IMR-90 (cell line): ENCODE measurements around the gene PPP2R1A. TPM values are rescaled to one million over a fixed set of nuclear protein-coding genes. Genes with fewer than 3 reads are reported as not detected.

Experiments
- ATAC-seq: fragments of 200-7000 bp; cut with Tn5 transposase; 2 replicates; pipeline ENCODE4 v1.9.1; 2020; ENCODE audit warnings: low read depth, mild to moderate bottlenecking, moderate library complexity
- BruUV-seq: library from RNA; stranded (reverse); fragments of 400-500 nt; replicated peaks from 2 replicates; lab custom pipeline; 2021; lab: Mats Ljungman, UMichigan
- CTCF ChIA-PET: fragments of 300-600 bp; formaldehyde crosslinking; extraction: SDS; loops from one replicate; lab custom pipeline; 2021; ENCODE audit warnings: antibody characterized with exemption; lab: Yijun Ruan, JAX
- POLR2A ChIA-PET: fragments of 300-600 bp; sonication (Branson Sonifier 250); formaldehyde crosslinking; loops from one replicate; lab custom pipeline; 2022; ENCODE audit warnings: antibody characterized with exemption; ENCODE audit not compliant: unreplicated experiment; lab: Charles Lee
- DNase-seq: peaks from one replicate; pipeline ENCODE4 v3.0.0; 2013
- H2AFZ ChIP-seq: replicated peaks from 2 replicates; pipeline ENCODE3; 2013; ENCODE audit warnings: low read length, mild to moderate bottlenecking; ENCODE audit not compliant: poor library complexity
- H2AK5ac ChIP-seq: 2 replicates; pipeline ENCODE4 v1.6.1; 2013; ENCODE audit warnings: low read depth, low read length, inconsistent platforms
- H2AK9ac ChIP-seq: replicated peaks from 2 replicates; pipeline ENCODE3; 2013; ENCODE audit warnings: mild to moderate bottlenecking, low read depth, low read length, moderate library complexity; ENCODE audit not compliant: poor library complexity
- H2BK120ac ChIP-seq: 2 replicates; pipeline ENCODE4 v1.6.1; 2013; ENCODE audit warnings: low read depth, low read length, inconsistent platforms
- H2BK15ac ChIP-seq: 3 replicates; pipeline ENCODE4 v1.6.1; 2013; ENCODE audit warnings: low read depth, low read length, inconsistent platforms
- H2BK20ac ChIP-seq: 2 replicates; pipeline ENCODE4 v1.6.1; 2013; ENCODE audit warnings: low read depth, mild to moderate bottlenecking, inconsistent platforms, low read length, moderate library complexity
- H2BK5ac ChIP-seq: 2 replicates; pipeline ENCODE4 v1.6.1; 2013; ENCODE audit warnings: mild to moderate bottlenecking, low read depth, low read length, inconsistent platforms; ENCODE audit not compliant: poor library complexity, severe bottlenecking
- H3K14ac ChIP-seq: replicated peaks from 2 replicates; pipeline ENCODE4 v1.6.1; 2013; ENCODE audit warnings: low read depth, low read length, inconsistent platforms
- H3K18ac ChIP-seq: 2 replicates; pipeline ENCODE4 v1.6.1; 2013; ENCODE audit warnings: low read depth, low read length, control low read depth
- H3K23ac ChIP-seq: 2 replicates; pipeline ENCODE4 v1.6.1; 2013; ENCODE audit warnings: low read depth, low read length, inconsistent platforms
- H3K27ac ChIP-seq: 2 replicates; pipeline ENCODE4 v1.5.1; 2013; ENCODE audit warnings: mild to moderate bottlenecking, control low read depth, low read length; ENCODE audit not compliant: insufficient read depth
- H3K27me3 ChIP-seq: 2 replicates; pipeline ENCODE4 v1.6.1; 2013; ENCODE audit warnings: low read length; ENCODE audit not compliant: control insufficient read depth, insufficient read depth
- H3K36me3 ChIP-seq: 2 replicates; pipeline ENCODE4 v1.6.1; 2013; ENCODE audit warnings: low read length, mixed read lengths; ENCODE audit not compliant: control insufficient read depth, insufficient read depth
- H3K4ac ChIP-seq: 2 replicates; pipeline ENCODE4 v1.6.1; 2013; ENCODE audit warnings: low read depth, low read length, inconsistent platforms
- H3K4me1 ChIP-seq: 2 replicates; pipeline ENCODE4 v1.6.1; 2013; ENCODE audit warnings: low read length, mixed read lengths; ENCODE audit not compliant: control insufficient read depth, insufficient read depth
- H3K4me2 ChIP-seq: 2 replicates; pipeline ENCODE4 v1.6.1; 2013; ENCODE audit warnings: low read depth, mild to moderate bottlenecking, control low read depth, low read length, moderate library complexity
- H3K4me3 ChIP-seq: 2 replicates; pipeline ENCODE4 v1.5.1; 2013; ENCODE audit warnings: low read depth, mild to moderate bottlenecking, control low read depth, low read length, moderate library complexity; ENCODE audit not compliant: insufficient read depth
- H3K56ac ChIP-seq: 2 replicates; pipeline ENCODE4 v1.6.1; 2013; ENCODE audit warnings: low read length, inconsistent platforms; ENCODE audit not compliant: insufficient read depth; ENCODE audit errors: extremely low read depth
- H3K79me1 ChIP-seq, 2 experiments: 2 replicates each; pipeline ENCODE4 v1.6.1; 2013; ENCODE audit warnings: low read length in 2 of 2, inconsistent platforms in 1 of 2, low read depth in 1 of 2
- H3K9ac ChIP-seq: 2 replicates; pipeline ENCODE4 v1.6.1; 2013; ENCODE audit warnings: low read depth, low read length, control low read depth
- H3K9me1 ChIP-seq: 2 replicates; pipeline ENCODE4 v1.6.1; 2013; ENCODE audit warnings: low read length, inconsistent platforms; ENCODE audit not compliant: insufficient read depth
- H3K9me3 ChIP-seq: 2 replicates; pipeline ENCODE4 v1.6.1; 2013; ENCODE audit warnings: low read length; ENCODE audit not compliant: control insufficient read depth, insufficient read depth
- H4K20me1 ChIP-seq: 2 replicates; pipeline ENCODE4 v1.6.1; 2013; ENCODE audit warnings: low read length, inconsistent platforms; ENCODE audit not compliant: insufficient read depth
- H4K5ac ChIP-seq: 2 replicates; pipeline ENCODE4 v1.6.1; 2013; ENCODE audit warnings: mild to moderate bottlenecking, low read depth, low read length, control low read depth
- H4K8ac ChIP-seq, 2 experiments: 2 replicates each; pipeline ENCODE4 v1.6.1; 2013; ENCODE audit warnings: low read depth in 2 of 2, low read length in 2 of 2, control low read depth in 1 of 2, inconsistent platforms in 1 of 2
- H4K91ac ChIP-seq: 2 replicates; pipeline ENCODE4 v1.6.1; 2013; ENCODE audit warnings: low read depth, low read length, inconsistent platforms; ENCODE audit not compliant: insufficient read depth
- BHLHE40 ChIP-seq: fragments of 150-350 bp; IDR thresholded peaks from 2 replicates; pipeline ENCODE4 v1.6.1; 2016; ENCODE audit warnings: mild to moderate bottlenecking, low read depth, low read length
- CHD1 ChIP-seq: IDR thresholded peaks from 2 replicates; pipeline ENCODE4 v1.6.1; 2012; ENCODE audit warnings: low read depth, low read length, improper control_type of control experiment
- MAFK ChIP-seq: IDR thresholded peaks from 2 replicates; pipeline ENCODE4 v1.6.1; 2012; ENCODE audit warnings: low read depth, low read length, improper control_type of control experiment
- MAZ ChIP-seq: IDR thresholded peaks from 2 replicates; pipeline ENCODE4 v1.6.1; 2012; ENCODE audit warnings: low read depth, mild to moderate bottlenecking, low read length, improper control_type of control experiment, moderate library complexity, borderline replicate concordance
- MXI1 ChIP-seq: IDR thresholded peaks from 2 replicates; pipeline ENCODE4 v1.6.1; 2012; ENCODE audit warnings: low read depth, mild to moderate bottlenecking, low read length, moderate library complexity, borderline replicate concordance
- NFE2L2 ChIP-seq: fragments of 150-350 bp; IDR thresholded peaks from 2 replicates; pipeline ENCODE4 v1.6.1; 2016; ENCODE audit warnings: low read depth, mild to moderate bottlenecking, low read length
- POLR2A ChIP-seq: IDR thresholded peaks from 2 replicates; pipeline ENCODE4 v1.6.1; 2012; ENCODE audit warnings: mild to moderate bottlenecking, low read depth, low read length
- RCOR1 ChIP-seq: IDR thresholded peaks from 2 replicates; pipeline ENCODE4 v1.6.1; 2012; ENCODE audit warnings: mild to moderate bottlenecking, low read length, improper control_type of control experiment; ENCODE audit not compliant: insufficient replicate concordance
- RFX5 ChIP-seq: IDR thresholded peaks from 2 replicates; pipeline ENCODE4 v1.8.0; 2012; ENCODE audit warnings: low read depth, mild to moderate bottlenecking, low read length, moderate library complexity
- SMC3 ChIP-seq: fragments of 150-350 bp; IDR thresholded peaks from 2 replicates; pipeline ENCODE4 v1.6.1; 2016; ENCODE audit warnings: low read depth, mild to moderate bottlenecking, antibody characterized with exemption, low read length, moderate library complexity
- WGBS, 2 experiments: methylation state at CpG; one replicate each; pipeline versions ENCODE4 v1.1.5 to v1.1.7; 2013; ENCODE audit warnings: missing lambda C conversion rate in 2 of 2; ENCODE audit not compliant: insufficient read length in 1 of 2; ENCODE audit errors: extremely low coverage in 2 of 2; 5-methylcytosine and 5-hydroxymethylcytosine counted together
- dilution Hi-C: fragments of 300-500 bp; cut with HindIII; formaldehyde crosslinking; loops from one replicate; pipeline ENCODE4 v1.14.3; 2018; ENCODE audit warnings: low sequenced_read_pairs; ENCODE audit not compliant: unreplicated experiment
- in situ Hi-C: fragments of 300-500 bp; cut with MboI; formaldehyde crosslinking; loops from 3 replicates; pipeline ENCODE4 v1.14.3; 2019; ENCODE audit warnings: low sequenced_read_pairs, inconsistent platforms, mixed read lengths
- intact Hi-C: fragments of 100-400 bp; cut with micrococcal nuclease; formaldehyde crosslinking; loops from 2 replicates; pipeline ENCODE4 v1.10.0; 2022
- polyA plus RNA-seq, 3 experiments: library from polyadenylated mRNA; depleted of rRNA; stranded (reverse); fragments of >200 nt; gene quantifications; 2 replicates each; pipeline ENCODE4 v1.2.3, GENCODE V29; 2012; ENCODE audit warnings: low replicate concordance in 1 of 3
- total RNA-seq: library from RNA; depleted of rRNA; stranded (reverse); fragments of >200 nt; gene quantifications from 2 replicates; pipeline ENCODE4 v1.2.3, GENCODE V29; 2012
- TF ChIP-seq, protein P1 (sequence below): fragments of 150-350 bp; IDR thresholded peaks from 2 replicates; pipeline ENCODE4 v1.6.1; 2016; ENCODE audit warnings: low read depth, mild to moderate bottlenecking, low read length, moderate library complexity, borderline replicate concordance
- TF ChIP-seq, protein P2 (sequence below): conservative IDR thresholded peaks from 2 replicates; pipeline ENCODE4 v1.5.1; 2012; ENCODE audit warnings: mild to moderate bottlenecking, low read depth, low read length, improper control_type of control experiment
- TF ChIP-seq, protein P3 (sequence below): fragments of 150-350 bp; IDR thresholded peaks from 2 replicates; pipeline ENCODE4 v1.6.1; 2017; ENCODE audit warnings: mild to moderate bottlenecking, antibody characterized with exemption, low read length, low read depth

The PPP2R1A gene
- total and polyA plus RNA-seq, 2 of the 4 experiments (the other 2 are of a cell fraction): 173 to 250 TPM

DNA sequence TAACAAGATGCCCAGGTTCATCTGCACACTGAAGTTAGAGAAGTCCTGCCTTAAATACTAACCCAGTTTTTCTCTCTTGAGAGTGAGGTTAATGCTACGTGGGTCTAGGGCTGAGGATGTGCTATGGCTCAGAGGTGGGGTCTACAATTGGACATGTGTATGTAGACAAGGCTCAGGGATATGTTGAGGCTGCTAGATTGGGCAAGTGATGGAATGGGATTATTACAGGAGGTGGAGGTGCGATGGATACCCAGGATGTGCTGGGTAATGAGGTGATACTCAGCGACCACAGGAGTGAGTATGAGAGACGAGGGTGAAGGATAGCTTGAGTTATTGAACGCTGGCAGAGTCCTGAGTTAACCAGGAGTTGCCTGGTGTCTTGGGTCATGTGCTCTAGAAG lies 38.1 kb downstream of the PPP2R1A start:
- POLR2A ChIA-PET: no interaction called here
- H3K36me3 ChIP-seq: peaks cover 47% of the 10 kb centered on the region
- intact Hi-C loops: no loop called here

More for the DNA sequence above, 38.1 kb downstream of the PPP2R1A start:
- Histone ChIP-seq H3K4me3 (no peak overlapping the region), H4K91ac (no peak overlapping the region), H3K9ac (no peak overlapping the region), H3K79me1 (peaks cover 0 to 5% of the 10 kb centered on the region in 2 experiments; a peak in 3 of 4 replicates), H3K9me1 (no peaks in the 10 kb centered on the region), H3K4me2 (no peak overlapping the region), H4K20me1 (no peaks in the 10 kb centered on the region; the same call in 1 of the 2 replicates), H4K5ac (no peak overlapping the region), H3K4ac (no peak overlapping the region), H3K4me1 (no peaks in the 10 kb centered on the region), H3K9me3 (no peaks in the 10 kb centered on the region), H2BK5ac (no peak overlapping the region), H2BK120ac (no peak overlapping the region), H3K18ac (no peak overlapping the region), H2AK5ac (no peak overlapping the region), H3K27me3 (no peaks in the 10 kb centered on the region), H2AK9ac (no peak overlapping the region), H4K8ac (no peak overlapping the region), H2AFZ (no peak overlapping the region), H3K27ac (no peak overlapping the region), H2BK15ac (no peak overlapping the region), H3K23ac (no peak overlapping the region), H3K56ac (no peak overlapping the region), H3K14ac (no peak overlapping the region), H2BK20ac (no peak overlapping the region)
- BruUV-seq: no TSS peak
- dilution Hi-C loops: no loop called here
- in situ Hi-C loops: no loop called here
- DNase-seq (no peak), ATAC-seq (no peak)
- TF ChIP-seq MAFK: no peak
- no peak for TF ChIP-seq MAZ
- no peak for TF ChIP-seq SMC3
- no peak for TF ChIP-seq RFX5
- TF ChIP-seq, protein P1, sequence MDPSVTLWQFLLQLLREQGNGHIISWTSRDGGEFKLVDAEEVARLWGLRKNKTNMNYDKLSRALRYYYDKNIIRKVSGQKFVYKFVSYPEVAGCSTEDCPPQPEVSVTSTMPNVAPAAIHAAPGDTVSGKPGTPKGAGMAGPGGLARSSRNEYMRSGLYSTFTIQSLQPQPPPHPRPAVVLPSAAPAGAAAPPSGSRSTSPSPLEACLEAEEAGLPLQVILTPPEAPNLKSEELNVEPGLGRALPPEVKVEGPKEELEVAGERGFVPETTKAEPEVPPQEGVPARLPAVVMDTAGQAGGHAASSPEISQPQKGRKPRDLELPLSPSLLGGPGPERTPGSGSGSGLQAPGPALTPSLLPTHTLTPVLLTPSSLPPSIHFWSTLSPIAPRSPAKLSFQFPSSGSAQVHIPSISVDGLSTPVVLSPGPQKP: no peak
- TF ChIP-seq CHD1: no peak
- TF ChIP-seq, protein P2, sequence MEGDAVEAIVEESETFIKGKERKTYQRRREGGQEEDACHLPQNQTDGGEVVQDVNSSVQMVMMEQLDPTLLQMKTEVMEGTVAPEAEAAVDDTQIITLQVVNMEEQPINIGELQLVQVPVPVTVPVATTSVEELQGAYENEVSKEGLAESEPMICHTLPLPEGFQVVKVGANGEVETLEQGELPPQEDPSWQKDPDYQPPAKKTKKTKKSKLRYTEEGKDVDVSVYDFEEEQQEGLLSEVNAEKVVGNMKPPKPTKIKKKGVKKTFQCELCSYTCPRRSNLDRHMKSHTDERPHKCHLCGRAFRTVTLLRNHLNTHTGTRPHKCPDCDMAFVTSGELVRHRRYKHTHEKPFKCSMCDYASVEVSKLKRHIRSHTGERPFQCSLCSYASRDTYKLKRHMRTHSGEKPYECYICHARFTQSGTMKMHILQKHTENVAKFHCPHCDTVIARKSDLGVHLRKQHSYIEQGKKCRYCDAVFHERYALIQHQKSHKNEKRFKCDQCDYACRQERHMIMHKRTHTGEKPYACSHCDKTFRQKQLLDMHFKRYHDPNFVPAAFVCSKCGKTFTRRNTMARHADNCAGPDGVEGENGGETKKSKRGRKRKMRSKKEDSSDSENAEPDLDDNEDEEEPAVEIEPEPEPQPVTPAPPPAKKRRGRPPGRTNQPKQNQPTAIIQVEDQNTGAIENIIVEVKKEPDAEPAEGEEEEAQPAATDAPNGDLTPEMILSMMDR: no peak
- TF ChIP-seq, protein P3, sequence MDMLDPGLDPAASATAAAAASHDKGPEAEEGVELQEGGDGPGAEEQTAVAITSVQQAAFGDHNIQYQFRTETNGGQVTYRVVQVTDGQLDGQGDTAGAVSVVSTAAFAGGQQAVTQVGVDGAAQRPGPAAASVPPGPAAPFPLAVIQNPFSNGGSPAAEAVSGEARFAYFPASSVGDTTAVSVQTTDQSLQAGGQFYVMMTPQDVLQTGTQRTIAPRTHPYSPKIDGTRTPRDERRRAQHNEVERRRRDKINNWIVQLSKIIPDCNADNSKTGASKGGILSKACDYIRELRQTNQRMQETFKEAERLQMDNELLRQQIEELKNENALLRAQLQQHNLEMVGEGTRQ: no peak
- TF ChIP-seq RCOR1: no peak
- TF ChIP-seq NFE2L2: no peak
- TF ChIP-seq MXI1: no peak
- TF ChIP-seq BHLHE40: no peak
- TF ChIP-seq POLR2A: no peak
- CTCF ChIA-PET: no interaction called here
- 82% methylated on average over 4 of the region's 5 CpGs; no CpG with 5 or more reads in 1 of the 2 experiments for WGBS, 2 experiments
